ENCODE measurements around the gene NRN1L. TPM values are rescaled to one million over a fixed set of nuclear protein-coding genes. Genes with fewer than 3 reads are reported as not detected.

NRN1L gene
- total and polyA plus RNA-seq, 2 of the 4 experiments (the other 2 are of a cell fraction): 0.27 TPM; not detected in 1

DNA sequence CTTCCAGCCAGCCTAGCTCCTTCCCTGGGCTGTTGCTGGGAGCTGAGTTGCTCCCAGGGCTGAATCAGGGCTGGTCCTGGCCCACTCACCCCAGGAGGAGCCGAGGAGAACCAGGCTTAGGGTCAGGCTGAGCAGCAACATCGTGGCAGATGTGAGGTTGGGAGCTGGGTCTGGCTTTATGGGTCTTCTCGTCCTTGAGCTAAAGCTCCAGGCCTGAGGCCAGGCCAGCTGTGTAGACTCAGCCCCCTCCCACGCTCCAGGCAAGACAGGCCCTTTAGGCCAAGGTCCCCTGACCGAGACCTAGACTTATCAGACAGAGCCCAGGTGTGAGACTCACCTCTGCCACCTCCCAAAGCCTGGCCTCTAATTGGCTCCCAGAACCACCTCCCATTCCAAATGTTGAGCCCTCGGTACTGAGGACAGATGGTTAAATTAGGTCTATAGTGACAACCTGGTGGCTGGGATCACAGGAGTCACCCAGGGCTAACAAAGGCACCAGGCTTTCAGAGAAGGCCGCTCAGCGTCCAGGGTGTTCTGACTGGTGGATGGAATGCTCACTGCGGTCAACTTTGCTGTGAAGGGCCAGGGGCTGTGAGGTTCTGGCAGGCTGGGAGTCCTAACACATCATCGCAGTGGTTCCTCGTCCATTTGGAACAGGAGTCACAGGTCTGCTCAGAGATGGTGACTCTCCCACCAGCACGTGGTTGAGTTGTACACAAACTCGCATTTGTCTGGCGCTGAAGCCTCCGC, 47.2 kb downstream of the NRN1L start, which contains the start of gene CTRL:
TSS of gene CTRL (minus strand) at position 151 of the 750 bp plus-strand sequence. CDS start at position 141, 10 bp downstream.
- H3K14ac ChIP-seq (replicated peaks; ENCODE audit: low read depth, low read length): no peak within 1 kb of the TSS
- H3K23ac ChIP-seq (ENCODE audit: low read depth, low read length): no peak within 1 kb of the TSS
- WGBS, 2 experiments (ENCODE audit: extremely low coverage in 2 of 2, insufficient read length in 1 of 2): 89% methylated on average over 4 of the region's 15 CpGs; no CpG with 5 or more reads in 1 of the 2 experiments
- no peak within 1 kb of the TSS for H2AK5ac ChIP-seq (ENCODE audit: low read depth, low read length)
- no peak within 1 kb of the TSS for H2BK15ac ChIP-seq (ENCODE audit: low read depth, low read length)
- H3K9ac ChIP-seq (ENCODE audit: low read depth, low read length): no peak within 1 kb of the TSS
- H3K4me3 ChIP-seq (ENCODE audit: insufficient read depth, low read depth, low read length): no peak within 1 kb of the TSS
- intact Hi-C loops (cut with micrococcal nuclease) (no loop called here), in situ Hi-C loops (cut with MboI; ENCODE audit: low sequenced_read_pairs) (loop anchor here (25.0 kb wide), 1 partner anchor 395 kb away; the partner anchor contains the start of gene RIPOR1), dilution Hi-C loops (cut with HindIII; ENCODE audit: low sequenced_read_pairs, unreplicated experiment) (no loop called here)
- no peaks in the 10 kb centered on the region for H3K9me3 ChIP-seq (ENCODE audit: control insufficient read depth, insufficient read depth, low read length)
- H3K27me3 ChIP-seq (ENCODE audit: control insufficient read depth, insufficient read depth, low read length): no peaks in the 10 kb centered on the region
- peaks cover 6 to 26% of the 10 kb centered on the region in 2 experiments; a peak in 3 of 4 replicates for H3K79me1 ChIP-seq (ENCODE audit: low read depth in 1 of 2, low read length in 2 of 2)
- CTCF ChIA-PET: no interaction called here
- no peak for ATAC-seq (ENCODE audit: low read depth)
- H3K9me1 ChIP-seq (ENCODE audit: insufficient read depth, low read length): peaks cover 8% of the 10 kb centered on the region
- no peak within 1 kb of the TSS for H2BK120ac ChIP-seq (ENCODE audit: low read depth, low read length)
- no peak within 1 kb of the TSS for H3K27ac ChIP-seq (ENCODE audit: insufficient read depth, low read length)
- H3K56ac ChIP-seq (ENCODE audit: extremely low read depth, insufficient read depth, low read length): no peak within 1 kb of the TSS
- H3K4ac ChIP-seq (ENCODE audit: low read depth, low read length): no peak within 1 kb of the TSS
- no TSS peak for BruUV-seq (replicated peaks)
- no peak within 1 kb of the TSS for H3K4me2 ChIP-seq (ENCODE audit: low read depth, low read length)
- no peak within 1 kb of the TSS for H2BK5ac ChIP-seq (ENCODE audit: low read depth, low read length, poor library complexity, severe bottlenecking)
- no peak within 1 kb of the TSS for H2BK20ac ChIP-seq (ENCODE audit: low read depth, low read length)
- no peak within 1 kb of the TSS for H4K5ac ChIP-seq (ENCODE audit: low read depth, low read length)
- no peak for DNase-seq
- no peak within 1 kb of the TSS for H3K18ac ChIP-seq (ENCODE audit: low read depth, low read length)
- H3K36me3 ChIP-seq (ENCODE audit: control insufficient read depth, insufficient read depth, low read length): peaks cover 23% of the 10 kb centered on the region
- H2AFZ ChIP-seq (replicated peaks; ENCODE audit: low read length, poor library complexity): no peak within 1 kb of the TSS
- H2AK9ac ChIP-seq (replicated peaks; ENCODE audit: low read depth, low read length, poor library complexity): peak within 1 kb of the TSS; percentile 34
- peaks cover 13% of the 10 kb centered on the region; the same call in 1 of the 2 replicates for H4K20me1 ChIP-seq (ENCODE audit: insufficient read depth, low read length)
- H3K4me1 ChIP-seq (ENCODE audit: control insufficient read depth, insufficient read depth, low read length): peaks cover 8% of the 10 kb centered on the region
- H4K8ac ChIP-seq (ENCODE audit: low read depth in 2 of 2, low read length in 2 of 2): no peak within 1 kb of the TSS
- no peak within 1 kb of the TSS for H4K91ac ChIP-seq (ENCODE audit: insufficient read depth, low read depth, low read length)
- POLR2A ChIA-PET (ENCODE audit: unreplicated experiment): no interaction called here
- TF ChIP-seq CHD1 (IDR thresholded peaks at IDR 0.05; ENCODE audit: low read depth, low read length) (no peak), MAZ (IDR thresholded peaks at IDR 0.05; ENCODE audit: borderline replicate concordance, low read depth, low read length) (no peak), MXI1 (IDR thresholded peaks at IDR 0.05; ENCODE audit: borderline replicate concordance, low read depth, low read length) (no peak), SMC3 (IDR thresholded peaks at IDR 0.05; ENCODE audit: low read depth, low read length) (no peak), BHLHE40 (IDR thresholded peaks at IDR 0.05; ENCODE audit: low read depth, low read length) (no peak), RCOR1 (IDR thresholded peaks at IDR 0.05; ENCODE audit: insufficient replicate concordance, low read length) (no peak), MAFK (IDR thresholded peaks at IDR 0.05; ENCODE audit: low read depth, low read length) (no peak), NFE2L2 (IDR thresholded peaks at IDR 0.05; ENCODE audit: low read depth, low read length) (no peak), POLR2A (IDR thresholded peaks at IDR 0.05; ENCODE audit: low read depth, low read length) (no peak), RFX5 (IDR thresholded peaks at IDR 0.05; ENCODE audit: low read depth, low read length) (no peak), FOS (IDR thresholded peaks at IDR 0.05; ENCODE audit: low read depth, low read length) (no peak), RAD21 (IDR thresholded peaks at IDR 0.05; ENCODE audit: low read length) (no peak)
- TF ChIP-seq, protein P1, sequence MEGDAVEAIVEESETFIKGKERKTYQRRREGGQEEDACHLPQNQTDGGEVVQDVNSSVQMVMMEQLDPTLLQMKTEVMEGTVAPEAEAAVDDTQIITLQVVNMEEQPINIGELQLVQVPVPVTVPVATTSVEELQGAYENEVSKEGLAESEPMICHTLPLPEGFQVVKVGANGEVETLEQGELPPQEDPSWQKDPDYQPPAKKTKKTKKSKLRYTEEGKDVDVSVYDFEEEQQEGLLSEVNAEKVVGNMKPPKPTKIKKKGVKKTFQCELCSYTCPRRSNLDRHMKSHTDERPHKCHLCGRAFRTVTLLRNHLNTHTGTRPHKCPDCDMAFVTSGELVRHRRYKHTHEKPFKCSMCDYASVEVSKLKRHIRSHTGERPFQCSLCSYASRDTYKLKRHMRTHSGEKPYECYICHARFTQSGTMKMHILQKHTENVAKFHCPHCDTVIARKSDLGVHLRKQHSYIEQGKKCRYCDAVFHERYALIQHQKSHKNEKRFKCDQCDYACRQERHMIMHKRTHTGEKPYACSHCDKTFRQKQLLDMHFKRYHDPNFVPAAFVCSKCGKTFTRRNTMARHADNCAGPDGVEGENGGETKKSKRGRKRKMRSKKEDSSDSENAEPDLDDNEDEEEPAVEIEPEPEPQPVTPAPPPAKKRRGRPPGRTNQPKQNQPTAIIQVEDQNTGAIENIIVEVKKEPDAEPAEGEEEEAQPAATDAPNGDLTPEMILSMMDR (conservative IDR thresholded peaks at IDR 0.05; ENCODE audit: low read depth, low read length): no peak
- TF ChIP-seq, protein P2, sequence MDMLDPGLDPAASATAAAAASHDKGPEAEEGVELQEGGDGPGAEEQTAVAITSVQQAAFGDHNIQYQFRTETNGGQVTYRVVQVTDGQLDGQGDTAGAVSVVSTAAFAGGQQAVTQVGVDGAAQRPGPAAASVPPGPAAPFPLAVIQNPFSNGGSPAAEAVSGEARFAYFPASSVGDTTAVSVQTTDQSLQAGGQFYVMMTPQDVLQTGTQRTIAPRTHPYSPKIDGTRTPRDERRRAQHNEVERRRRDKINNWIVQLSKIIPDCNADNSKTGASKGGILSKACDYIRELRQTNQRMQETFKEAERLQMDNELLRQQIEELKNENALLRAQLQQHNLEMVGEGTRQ (IDR thresholded peaks at IDR 0.05; ENCODE audit: low read depth, low read length): no peak
- TF ChIP-seq, protein P3, sequence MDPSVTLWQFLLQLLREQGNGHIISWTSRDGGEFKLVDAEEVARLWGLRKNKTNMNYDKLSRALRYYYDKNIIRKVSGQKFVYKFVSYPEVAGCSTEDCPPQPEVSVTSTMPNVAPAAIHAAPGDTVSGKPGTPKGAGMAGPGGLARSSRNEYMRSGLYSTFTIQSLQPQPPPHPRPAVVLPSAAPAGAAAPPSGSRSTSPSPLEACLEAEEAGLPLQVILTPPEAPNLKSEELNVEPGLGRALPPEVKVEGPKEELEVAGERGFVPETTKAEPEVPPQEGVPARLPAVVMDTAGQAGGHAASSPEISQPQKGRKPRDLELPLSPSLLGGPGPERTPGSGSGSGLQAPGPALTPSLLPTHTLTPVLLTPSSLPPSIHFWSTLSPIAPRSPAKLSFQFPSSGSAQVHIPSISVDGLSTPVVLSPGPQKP (IDR thresholded peaks at IDR 0.05; ENCODE audit: borderline replicate concordance, low read depth, low read length): no peak
